Measurements from ENCODE around the gene MBP.

The MBP gene

DNA sequence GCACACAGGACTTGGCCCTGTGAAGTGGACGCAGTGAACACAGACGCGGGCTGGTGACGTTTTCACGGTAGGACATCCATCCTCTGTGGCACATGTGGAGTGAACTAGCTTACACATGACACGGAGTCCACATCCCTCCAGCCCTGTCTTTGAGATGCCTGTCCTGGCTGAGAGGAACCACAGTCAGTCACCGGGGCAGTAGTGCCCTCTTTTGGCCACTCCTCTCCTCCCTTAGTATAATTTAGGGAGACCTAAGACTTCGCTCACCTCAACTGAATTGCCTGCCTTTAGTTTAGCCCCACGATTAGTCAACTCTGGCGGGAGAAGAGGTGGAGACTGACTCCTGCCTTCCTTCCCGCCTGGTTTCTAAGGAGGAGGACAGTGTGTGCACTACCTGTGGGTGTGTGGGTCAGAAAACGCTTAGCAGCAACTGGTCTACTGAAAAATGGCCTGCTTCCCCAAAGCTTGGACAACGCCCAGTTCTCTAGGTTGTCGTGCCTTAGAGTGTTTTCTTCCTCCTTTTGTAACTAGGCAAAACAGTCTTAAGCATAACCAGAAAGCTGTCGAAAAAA, 70.6 kb downstream of the MBP start (continued):
- TF ChIP-seq, protein P1, sequence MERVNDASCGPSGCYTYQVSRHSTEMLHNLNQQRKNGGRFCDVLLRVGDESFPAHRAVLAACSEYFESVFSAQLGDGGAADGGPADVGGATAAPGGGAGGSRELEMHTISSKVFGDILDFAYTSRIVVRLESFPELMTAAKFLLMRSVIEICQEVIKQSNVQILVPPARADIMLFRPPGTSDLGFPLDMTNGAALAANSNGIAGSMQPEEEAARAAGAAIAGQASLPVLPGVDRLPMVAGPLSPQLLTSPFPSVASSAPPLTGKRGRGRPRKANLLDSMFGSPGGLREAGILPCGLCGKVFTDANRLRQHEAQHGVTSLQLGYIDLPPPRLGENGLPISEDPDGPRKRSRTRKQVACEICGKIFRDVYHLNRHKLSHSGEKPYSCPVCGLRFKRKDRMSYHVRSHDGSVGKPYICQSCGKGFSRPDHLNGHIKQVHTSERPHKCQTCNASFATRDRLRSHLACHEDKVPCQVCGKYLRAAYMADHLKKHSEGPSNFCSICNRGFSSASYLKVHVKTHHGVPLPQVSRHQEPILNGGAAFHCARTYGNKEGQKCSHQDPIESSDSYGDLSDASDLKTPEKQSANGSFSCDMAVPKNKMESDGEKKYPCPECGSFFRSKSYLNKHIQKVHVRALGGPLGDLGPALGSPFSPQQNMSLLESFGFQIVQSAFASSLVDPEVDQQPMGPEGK (CRISPR knock-in tag; IDR thresholded peaks at IDR 0.05; ENCODE audit: borderline replicate concordance), result no peak

DNA sequence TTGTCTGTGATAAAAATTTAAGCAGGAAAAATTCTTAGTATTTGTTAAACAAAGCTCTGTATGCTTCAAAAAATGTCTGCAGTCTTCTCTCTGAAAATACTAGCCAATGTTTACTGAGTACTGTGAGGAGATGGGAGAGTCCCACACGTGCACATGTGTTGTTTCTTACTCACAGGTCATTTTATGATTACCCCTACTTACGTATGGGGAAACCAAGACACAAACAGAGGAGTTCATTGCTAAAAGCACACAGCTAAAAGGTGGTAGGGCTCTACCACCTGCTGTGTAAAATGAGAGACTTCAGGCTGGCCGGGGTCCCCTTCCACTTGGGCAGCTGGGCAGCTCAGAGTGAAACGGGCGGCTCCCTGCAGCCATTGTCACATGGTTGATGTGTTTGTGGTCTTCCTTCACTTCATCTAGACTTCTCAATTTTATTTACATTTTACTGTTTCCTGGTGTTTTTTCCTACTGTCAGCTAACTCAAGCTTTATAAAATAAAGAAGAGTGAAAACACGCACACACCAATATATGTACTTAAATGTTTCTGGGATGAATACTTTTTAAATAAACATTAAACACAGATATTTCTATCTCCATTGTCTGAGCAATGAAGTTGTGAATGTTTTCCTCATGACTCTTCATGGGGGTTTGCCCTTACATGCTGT, 71.2 kb downstream of the MBP start:
- ATAC-seq, result no peak

DNA sequence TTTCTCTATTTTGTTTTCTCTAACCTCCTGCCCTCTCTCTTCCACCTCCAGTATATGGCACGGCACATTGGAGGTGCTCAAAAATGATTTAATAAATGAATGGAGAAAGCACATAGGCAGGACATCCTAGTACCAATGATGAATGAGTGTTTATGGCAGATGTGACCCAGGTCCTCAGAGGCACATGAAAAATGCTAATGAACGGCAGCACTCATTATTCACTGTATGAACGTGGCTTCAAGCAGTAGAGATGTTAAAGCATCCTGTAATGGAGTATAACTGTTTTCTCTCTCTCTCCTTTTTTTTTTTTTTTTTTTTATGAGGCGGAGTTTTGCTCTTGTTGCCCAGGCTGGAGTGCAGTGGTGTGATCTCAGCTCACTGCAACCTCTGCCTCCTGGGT, 72.4 kb downstream of the MBP start:
- TF ChIP-seq ZNF70 (CRISPR knock-in tag; IDR thresholded peaks at IDR 0.05), result no peak
- no peak for TF ChIP-seq TOX (CRISPR knock-in tag; IDR thresholded peaks at IDR 0.05; ENCODE audit: borderline replicate concordance)
- TF ChIP-seq BACH2 (CRISPR knock-in tag; IDR thresholded peaks at IDR 0.05; ENCODE audit: borderline replicate concordance), result no peak
- no peak for TF ChIP-seq GLIS3 (CRISPR knock-in tag; IDR thresholded peaks at IDR 0.05)
- TF ChIP-seq ZFP30 (CRISPR knock-in tag; IDR thresholded peaks at IDR 0.05), result no peak
- TF ChIP-seq, protein P1 (CRISPR knock-in tag; IDR thresholded peaks at IDR 0.05; ENCODE audit: borderline replicate concordance), result no peak
- TF ChIP-seq, protein P2, sequence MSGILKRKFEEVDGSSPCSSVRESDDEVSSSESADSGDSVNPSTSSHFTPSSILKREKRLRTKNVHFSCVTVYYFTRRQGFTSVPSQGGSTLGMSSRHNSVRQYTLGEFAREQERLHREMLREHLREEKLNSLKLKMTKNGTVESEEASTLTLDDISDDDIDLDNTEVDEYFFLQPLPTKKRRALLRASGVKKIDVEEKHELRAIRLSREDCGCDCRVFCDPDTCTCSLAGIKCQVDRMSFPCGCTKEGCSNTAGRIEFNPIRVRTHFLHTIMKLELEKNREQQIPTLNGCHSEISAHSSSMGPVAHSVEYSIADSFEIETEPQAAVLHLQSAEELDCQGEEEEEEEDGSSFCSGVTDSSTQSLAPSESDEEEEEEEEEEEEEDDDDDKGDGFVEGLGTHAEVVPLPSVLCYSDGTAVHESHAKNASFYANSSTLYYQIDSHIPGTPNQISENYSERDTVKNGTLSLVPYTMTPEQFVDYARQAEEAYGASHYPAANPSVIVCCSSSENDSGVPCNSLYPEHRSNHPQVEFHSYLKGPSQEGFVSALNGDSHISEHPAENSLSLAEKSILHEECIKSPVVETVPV (CRISPR knock-in tag; IDR thresholded peaks at IDR 0.05), result no peak
- no peak for TF ChIP-seq ZNF565 (CRISPR knock-in tag; conservative IDR thresholded peaks at IDR 0.05; ENCODE audit: low read depth)
- TF ChIP-seq CSDC2 (CRISPR knock-in tag; IDR thresholded peaks at IDR 0.05), result no peak
- no peak for TF ChIP-seq ARNTL (CRISPR knock-in tag; IDR thresholded peaks at IDR 0.05; ENCODE audit: borderline replicate concordance, low read depth)
- TF ChIP-seq OSR1 (CRISPR knock-in tag; IDR thresholded peaks at IDR 0.05), result no peak
- ATAC-seq, result no peak

More for the DNA sequence above, 71.2 kb downstream of the MBP start:
- TF ChIP-seq CSDC2 (CRISPR knock-in tag; IDR thresholded peaks at IDR 0.05), result no peak
- no peak for TF ChIP-seq GLIS3 (CRISPR knock-in tag; IDR thresholded peaks at IDR 0.05)
- TF ChIP-seq BACH2 (CRISPR knock-in tag; IDR thresholded peaks at IDR 0.05; ENCODE audit: borderline replicate concordance), result no peak
- TF ChIP-seq PPARA (CRISPR knock-in tag; IDR thresholded peaks at IDR 0.05; ENCODE audit: borderline replicate concordance), result no peak
- no peak for TF ChIP-seq ISL1 (CRISPR knock-in tag; IDR thresholded peaks at IDR 0.05)
- TF ChIP-seq, protein P2 (CRISPR knock-in tag; IDR thresholded peaks at IDR 0.05), result no peak
- TF ChIP-seq ZNF565 (CRISPR knock-in tag; conservative IDR thresholded peaks at IDR 0.05; ENCODE audit: low read depth), result no peak
- TF ChIP-seq, protein P3, sequence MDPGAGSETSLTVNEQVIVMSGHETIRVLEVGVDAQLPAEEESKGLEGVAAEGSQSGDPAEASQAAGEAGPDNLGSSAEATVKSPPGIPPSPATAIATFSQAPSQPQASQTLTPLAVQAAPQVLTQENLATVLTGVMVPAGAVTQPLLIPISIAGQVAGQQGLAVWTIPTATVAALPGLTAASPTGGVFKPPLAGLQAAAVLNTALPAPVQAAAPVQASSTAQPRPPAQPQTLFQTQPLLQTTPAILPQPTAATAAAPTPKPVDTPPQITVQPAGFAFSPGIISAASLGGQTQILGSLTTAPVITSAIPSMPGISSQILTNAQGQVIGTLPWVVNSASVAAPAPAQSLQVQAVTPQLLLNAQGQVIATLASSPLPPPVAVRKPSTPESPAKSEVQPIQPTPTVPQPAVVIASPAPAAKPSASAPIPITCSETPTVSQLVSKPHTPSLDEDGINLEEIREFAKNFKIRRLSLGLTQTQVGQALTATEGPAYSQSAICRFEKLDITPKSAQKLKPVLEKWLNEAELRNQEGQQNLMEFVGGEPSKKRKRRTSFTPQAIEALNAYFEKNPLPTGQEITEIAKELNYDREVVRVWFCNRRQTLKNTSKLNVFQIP (CRISPR knock-in tag; IDR thresholded peaks at IDR 0.05; ENCODE audit: borderline replicate concordance, low read depth), result no peak

DNA sequence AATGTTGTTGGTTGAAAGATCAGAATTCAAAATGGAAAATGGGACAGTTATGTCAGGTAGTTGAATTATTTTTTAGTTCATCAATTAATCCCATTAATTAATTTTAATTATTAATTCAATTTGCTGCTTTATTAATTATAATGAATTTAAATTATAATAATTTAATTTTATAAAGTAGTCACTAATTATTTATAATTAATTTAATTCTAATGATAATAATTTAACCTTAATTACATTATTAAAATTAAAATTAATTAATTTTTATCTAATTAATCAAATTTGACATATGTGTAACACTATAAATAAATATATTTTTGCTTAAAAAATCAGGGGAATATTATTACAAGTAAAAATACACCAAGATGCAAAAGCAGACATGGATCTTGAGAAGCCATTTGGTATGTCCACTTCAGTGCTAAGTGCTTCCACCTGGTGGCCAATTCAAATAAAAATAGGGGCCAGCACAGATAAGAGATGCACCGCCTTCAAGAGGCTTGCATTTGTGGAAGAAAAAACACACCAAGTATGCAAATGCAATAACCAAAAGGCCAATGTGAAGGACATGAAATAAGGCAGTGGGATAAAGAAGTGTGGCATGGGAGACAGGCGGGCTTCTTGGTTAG, 73.2 kb downstream of the MBP start:
- ATAC-seq, result peak; percentile 45; the same call in 2 of the 3 replicates
- TF ChIP-seq ZNF8 (CRISPR knock-in tag; IDR thresholded peaks at IDR 0.05) (peak; percentile 83), SNAI2 (CRISPR knock-in tag; IDR thresholded peaks at IDR 0.05) (no peak), PPARA (CRISPR knock-in tag; IDR thresholded peaks at IDR 0.05; ENCODE audit: borderline replicate concordance) (no peak)

All from SK-N-SH treated with all-trans-retinoic acid at 6 μM for 48 hours (cell line).